Measurements from ENCODE around the gene ATP9A.
A peak's percentile ranks its signal among the peaks of the same experiment; 100 is the strongest.
"Not testable (repeated sequence)": the region's sequence is repeated elsewhere in the genome, so short reads cannot be mapped to it uniquely, and the experiment has no call there.

ATP9A gene

GRCh38 chr20:51569815-51570738 lies 198.1 kb downstream of the ATP9A start:
- no peak for DNase-seq

DNA sequence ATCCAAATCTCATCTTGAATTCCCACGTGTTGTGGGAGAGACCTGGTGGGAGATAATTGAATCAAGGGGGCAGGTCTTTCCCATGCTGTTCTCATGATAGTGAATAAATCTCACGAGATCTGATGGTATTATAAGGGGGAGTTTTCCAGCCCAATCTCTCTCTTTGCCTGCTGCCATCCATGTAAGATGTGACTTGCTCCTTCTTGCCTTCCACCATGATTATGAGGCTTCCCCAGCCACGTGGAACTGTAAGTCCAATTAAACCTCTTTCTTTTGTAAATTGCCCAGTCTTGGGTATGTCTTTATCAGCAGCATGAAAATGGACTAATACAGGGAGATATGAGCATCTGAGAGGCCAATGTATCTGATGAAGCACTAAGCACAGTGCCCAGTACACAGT lies 199.7 kb downstream of the ATP9A start:
- DNase-seq: not testable (repeated sequence)

DNA sequence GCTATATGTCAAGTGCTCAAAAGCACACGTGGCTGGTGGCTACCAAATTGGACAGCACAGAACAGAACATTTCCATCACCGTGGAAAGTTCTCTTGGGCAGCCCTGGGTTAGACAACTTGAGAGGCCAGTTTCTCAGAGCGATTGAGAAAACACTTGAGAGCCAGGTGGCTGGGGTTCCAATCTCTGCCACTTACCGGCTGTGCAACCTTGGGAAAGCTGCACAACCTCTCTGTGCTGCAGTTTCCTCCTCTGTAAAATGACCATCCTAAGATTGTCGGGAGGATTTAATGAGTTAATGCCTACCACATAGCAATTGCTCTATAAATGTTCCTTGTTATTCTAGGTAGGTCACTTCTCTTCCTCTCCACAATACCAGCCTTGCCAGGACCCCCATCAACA lies 200.6 kb downstream of the ATP9A start:
- DNase-seq: no peak

DNA sequence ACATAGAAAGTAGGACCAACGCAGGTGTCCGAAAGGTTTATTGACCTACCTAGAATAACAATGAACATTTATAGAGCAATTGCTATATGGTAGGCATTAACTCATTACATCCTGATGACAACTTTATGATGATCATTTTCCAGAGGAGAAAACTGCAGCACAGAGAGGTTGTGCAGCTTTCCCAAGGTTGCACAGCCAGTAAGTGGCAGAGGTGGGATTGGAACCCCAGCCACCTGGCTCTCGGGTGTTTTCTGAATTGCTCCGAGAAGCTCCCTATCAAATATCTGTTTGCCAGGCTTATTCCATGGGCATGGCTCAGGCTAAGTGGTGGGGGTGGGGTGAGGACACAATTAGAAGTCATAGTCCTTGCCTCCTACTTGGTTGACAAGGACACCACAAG lies 201.6 kb downstream of the ATP9A start:
- DNase-seq: no peak

GRCh38 chr20:51565298-51566144 lies 202.7 kb downstream of the ATP9A start:
- DNase-seq: no peak

DNA sequence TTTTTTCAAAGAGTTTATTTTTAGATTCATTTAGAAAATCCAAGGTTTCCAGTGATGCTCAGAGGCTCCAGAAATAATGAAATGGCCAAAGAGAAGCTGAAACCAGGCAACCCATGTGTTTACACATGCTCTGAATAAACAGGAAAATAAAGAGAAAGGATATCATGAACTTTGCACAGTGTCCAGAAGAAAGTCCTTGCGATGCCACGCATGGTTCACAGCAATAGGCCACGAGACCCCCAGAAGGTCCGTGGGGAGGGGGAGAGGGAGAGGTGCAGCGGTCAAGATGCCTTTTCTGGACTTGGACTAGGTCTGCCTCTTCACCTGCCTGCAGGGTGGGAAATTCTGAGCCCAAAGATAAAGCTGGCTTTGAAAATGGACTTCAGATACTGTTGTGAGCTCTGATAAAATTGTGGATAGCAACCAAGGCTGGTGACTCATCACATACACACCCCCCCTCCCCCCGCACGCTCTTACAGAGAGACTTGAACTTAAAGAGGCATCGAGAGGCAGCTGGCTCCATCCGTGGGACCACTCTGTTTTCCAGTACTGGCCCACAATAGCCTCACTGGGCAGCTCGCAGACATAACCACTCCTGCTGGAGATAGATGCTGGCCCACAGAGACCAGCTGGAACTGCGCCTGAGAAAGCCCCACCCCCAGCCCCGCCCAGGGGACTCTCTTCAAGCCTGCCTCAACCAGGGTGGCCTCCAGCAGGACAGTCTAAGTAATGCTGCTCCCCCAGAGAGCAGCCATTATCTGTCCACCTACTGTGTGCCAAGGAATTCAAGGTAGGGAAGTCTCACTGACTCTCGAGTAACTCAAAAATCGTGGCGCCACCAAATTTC lies 204.5 kb downstream of the ATP9A start:
- peak in 1 of 2 experiments; percentile 32 for DNase-seq

DNA sequence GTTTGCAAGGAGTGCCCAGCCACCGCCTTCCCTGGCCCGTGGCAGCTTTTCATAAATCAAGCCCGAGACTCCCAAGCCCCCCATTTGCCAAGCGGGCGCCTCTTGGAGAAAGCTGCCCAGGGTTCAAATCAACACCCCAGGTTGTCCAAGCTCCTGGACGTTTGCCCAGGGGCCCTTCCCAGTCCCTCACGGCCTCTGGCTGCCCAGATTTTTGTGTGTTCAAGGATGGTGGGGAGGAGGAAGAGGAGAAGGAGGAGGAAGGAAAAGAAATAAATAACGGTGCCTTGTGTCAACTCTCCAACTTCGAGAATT lies 205.1 kb downstream of the ATP9A start:
- DNase-seq: no peak

GRCh38 chr20:51562332-51563173 lies 205.6 kb downstream of the ATP9A start:
- DNase-seq: peak in 1 of 2 experiments; percentile 35

DNA sequence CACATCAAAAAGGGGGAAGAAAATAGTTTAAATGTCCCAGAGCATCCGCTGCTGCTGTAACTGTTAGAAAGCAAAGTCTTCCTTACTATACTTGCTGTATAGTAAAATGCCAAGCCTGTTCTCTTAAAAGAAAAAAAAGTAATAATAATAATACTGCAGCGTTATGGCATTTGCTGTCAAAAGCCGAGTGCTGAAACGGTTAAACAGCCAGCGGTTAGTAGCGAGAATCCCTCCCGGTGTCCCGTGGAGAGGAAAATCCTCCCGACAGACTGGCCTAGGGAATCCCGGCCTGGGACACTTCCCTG lies 206.2 kb downstream of the ATP9A start:
- no peak for DNase-seq

DNA sequence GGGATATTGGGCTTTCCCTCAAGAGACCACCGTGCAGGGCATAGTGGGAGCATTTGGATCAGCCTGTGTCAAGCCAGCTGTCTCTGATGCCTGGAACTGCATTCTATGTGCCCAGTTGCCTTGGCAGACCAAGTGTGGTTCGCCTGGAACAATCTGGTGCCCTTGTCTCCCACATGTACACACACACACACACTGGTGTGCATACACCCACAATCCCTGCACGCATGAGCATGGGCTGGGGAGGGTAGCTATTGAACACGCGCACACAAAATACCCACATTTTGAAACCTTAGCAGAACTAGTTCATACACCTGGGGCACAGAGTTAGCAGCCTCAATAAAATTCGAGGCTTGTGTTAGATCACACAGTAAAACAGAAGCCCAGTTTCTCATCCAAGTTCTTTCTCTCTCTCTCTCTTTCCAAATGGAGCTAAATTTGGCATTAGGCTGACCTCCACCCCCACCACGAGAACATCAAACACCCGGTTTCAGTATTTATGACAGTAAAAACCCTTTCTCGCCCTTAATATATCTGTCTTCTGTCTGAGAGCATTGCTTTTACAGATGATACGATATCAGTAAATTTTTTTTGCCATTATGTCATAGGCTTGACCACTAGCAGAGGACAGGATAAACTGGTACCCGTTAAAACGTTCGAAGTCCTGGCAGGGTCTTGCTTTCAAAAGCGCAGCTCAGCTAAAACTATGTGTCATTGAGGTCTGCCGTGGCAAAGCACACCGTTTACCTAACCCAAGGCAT lies 207.5 kb downstream of the ATP9A start:
- DNase-seq: no peak

- no peak for DNase-seq
Observed at GRCh38 chr20:51560042-51560441, 208.1 kb downstream of the ATP9A start.

GRCh38 chr20:51554538-51555165 lies 213.5 kb downstream of the ATP9A start:
- DNase-seq: no peak

DNA sequence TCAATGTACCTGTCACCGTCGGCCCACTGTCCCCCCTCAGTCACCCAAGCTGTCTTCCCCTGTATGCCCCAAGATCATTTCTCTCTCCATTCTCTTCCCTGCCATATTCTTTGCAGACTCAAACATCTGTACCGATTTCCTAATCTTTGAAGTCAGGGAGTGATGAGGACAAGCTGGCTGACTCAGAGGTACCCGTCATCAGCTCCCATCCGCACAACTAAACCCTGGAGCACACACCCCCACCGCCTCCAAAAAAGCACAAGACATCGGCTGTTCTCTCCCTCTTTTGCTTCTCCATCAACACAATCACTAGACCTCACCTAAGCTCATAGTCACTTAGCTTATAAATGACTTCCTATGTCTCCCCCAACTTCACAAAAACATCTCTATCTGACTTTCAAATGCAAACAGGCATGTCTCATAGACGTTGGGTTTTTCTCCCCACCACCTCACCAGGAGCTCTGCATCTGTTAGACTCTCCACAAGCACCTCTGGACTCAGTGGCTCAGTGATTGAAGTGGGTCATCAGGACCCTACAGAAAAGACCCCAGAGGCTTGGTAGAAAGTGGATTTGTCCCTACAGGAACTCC lies 214.2 kb downstream of the ATP9A start:
- no peak for DNase-seq

GRCh38 chr20:51551186-51551585 lies 217.0 kb downstream of the ATP9A start:
- DNase-seq: no peak

- no peak for DNase-seq
Observed at GRCh38 chr20:51549474-51549873, 218.7 kb downstream of the ATP9A start.

DNA sequence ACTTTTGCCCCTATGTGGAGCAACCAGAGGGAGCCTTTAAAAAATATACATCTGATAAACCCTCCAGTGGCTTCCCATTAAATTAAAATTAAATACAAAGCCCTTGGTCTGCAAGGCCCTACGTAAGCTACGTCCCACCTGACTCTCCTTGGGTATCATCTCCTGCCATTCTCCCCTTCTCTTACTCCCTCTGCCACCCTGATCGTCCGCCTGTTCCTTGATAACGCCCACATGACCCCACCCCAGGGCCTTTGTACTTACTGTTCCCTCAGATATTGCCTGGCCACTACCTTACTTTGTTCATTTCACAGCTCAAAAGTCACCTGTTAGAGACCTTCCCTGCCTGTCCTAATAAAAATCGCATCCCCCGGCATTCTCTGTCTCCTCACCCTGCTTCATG lies 220.2 kb downstream of the ATP9A start:
- no peak for DNase-seq
